Endothelial cell (in vitro differentiated cells): ENCODE measurements around the gene F7. TPM values are rescaled to one million over a fixed set of nuclear protein-coding genes. Genes with fewer than 3 reads are reported as not detected.

Experiments
- DNase-seq: peaks from one replicate; pipeline ENCODE4 v3.0.0; 2021; ENCODE audit warnings: low spot score
- H3K27ac Mint-ChIP-seq: one replicate; pipeline ENCODE4 v1.8.0; 2021; ENCODE audit warnings: mixed read lengths, inconsistent platforms; ENCODE audit not compliant: unreplicated experiment
- H3K27me3 Mint-ChIP-seq: one replicate; pipeline ENCODE4 v1.8.0; 2021; ENCODE audit warnings: mild to moderate bottlenecking, moderate library complexity, mixed read lengths, inconsistent platforms; ENCODE audit not compliant: unreplicated experiment
- H3K36me3 Mint-ChIP-seq: one replicate; pipeline ENCODE4 v1.8.0; 2021; ENCODE audit warnings: mild to moderate bottlenecking, low read depth, mixed read lengths, inconsistent platforms; ENCODE audit not compliant: unreplicated experiment
- H3K4me1 Mint-ChIP-seq: one replicate; pipeline ENCODE4 v1.8.0; 2021; ENCODE audit warnings: mild to moderate bottlenecking, mixed read lengths, inconsistent platforms; ENCODE audit not compliant: unreplicated experiment
- H3K4me3 Mint-ChIP-seq: one replicate; pipeline ENCODE4 v1.8.0; 2021; ENCODE audit warnings: mild to moderate bottlenecking, mixed read lengths, inconsistent platforms; ENCODE audit not compliant: unreplicated experiment
- H3K9me3 Mint-ChIP-seq: one replicate; pipeline ENCODE4 v1.8.0; 2021; ENCODE audit warnings: mixed read lengths, inconsistent platforms; ENCODE audit not compliant: unreplicated experiment
- CTCF ChIP-seq: fragments of 200-600 bp; sonication (generic); IDR thresholded peaks from one replicate; pipeline ENCODE4 v1.5.0; 2021; ENCODE audit warnings: antibody characterized with exemption; ENCODE audit not compliant: unreplicated experiment
- total RNA-seq: library from RNA; stranded (reverse); fragmentation: NEBNext Ultra II Directional; extraction: Animal tissue kit (Norgen Biotek cat#: 25700); gene quantifications from one replicate; pipeline ENCODE4 v1.2.1, GENCODE V29; 2021; ENCODE audit not compliant: unreplicated experiment

F7 gene
- total RNA-seq, 1 donor from 2014 or later: not detected

GRCh38 chr13:113120300-113121182 is 14.9 kb downstream of the F7 start:
- no peaks in the 10 kb centered on the region for H3K4me1 Mint-ChIP-seq
- DNase-seq: no peak
- no peak for TF ChIP-seq CTCF
- H3K4me3 Mint-ChIP-seq: no peak overlapping the region
- H3K27ac Mint-ChIP-seq: no peak overlapping the region
- H3K36me3 Mint-ChIP-seq: peaks cover 4% of the 10 kb centered on the region
- H3K27me3 Mint-ChIP-seq: peaks cover 15% of the 10 kb centered on the region
- H3K9me3 Mint-ChIP-seq: no peaks in the 10 kb centered on the region

- H3K4me3 Mint-ChIP-seq: no peak overlapping the region
- no peak overlapping the region for H3K27ac Mint-ChIP-seq
- H3K9me3 Mint-ChIP-seq: no peaks in the 10 kb centered on the region
- H3K27me3 Mint-ChIP-seq: peaks cover 13% of the 10 kb centered on the region
- no peak for DNase-seq
- TF ChIP-seq CTCF: no peak
- peaks cover 4% of the 10 kb centered on the region for H3K36me3 Mint-ChIP-seq
- no peaks in the 10 kb centered on the region for H3K4me1 Mint-ChIP-seq
These were observed 15.8 kb downstream of the F7 start for GRCh38 chr13:113121183-113121927.

GRCh38 chr13:113121928-113122471 is 16.4 kb downstream of the F7 start:
- no peak for DNase-seq
- no peak overlapping the region for H3K27ac Mint-ChIP-seq
- TF ChIP-seq CTCF: no peak

GRCh38 chr13:113122550-113123225 is 17.1 kb downstream of the F7 start, which contains the start of gene F10:
Gene F10, plus strand, starts transcription at chr13:113122799. Its CDS starts 57 bp downstream, at chr13:113122856.
- no peak within 1 kb of the TSS for H3K4me3 Mint-ChIP-seq
- no peak within 1 kb of the TSS for H3K27ac Mint-ChIP-seq
- no peak for DNase-seq
- no peaks in the 10 kb centered on the region for H3K9me3 Mint-ChIP-seq
- H3K36me3 Mint-ChIP-seq: peaks cover 4% of the 10 kb centered on the region
- no peaks in the 10 kb centered on the region for H3K4me1 Mint-ChIP-seq
- TF ChIP-seq CTCF: no peak
- H3K27me3 Mint-ChIP-seq: peaks cover 13% of the 10 kb centered on the region

More at GRCh38 chr13:113121928-113122471, 16.4 kb downstream of the F7 start:
- Mint-ChIP-seq H3K27me3 (peaks cover 14% of the 10 kb centered on the region), H3K36me3 (peaks cover 4% of the 10 kb centered on the region), H3K9me3 (no peaks in the 10 kb centered on the region), H3K4me1 (no peaks in the 10 kb centered on the region), H3K4me3 (no peak overlapping the region)
